GM23338 (cell line): ENCODE results near the gene AKR7A3.

Experiments
- CTCF ChIP-seq, 2 experiments: fragments of 200-600 bp in 1 of 2; sonication (generic) in 1 of 2; conservative IDR thresholded peaks; 2 replicates each; pipeline versions ENCODE4 v1.5.1 to v1.6.1; 2016 to 2017; ENCODE audit warnings: antibody characterized with exemption in 2 of 2, low read depth in 2 of 2, mild to moderate bottlenecking in 2 of 2, moderate library complexity in 1 of 2
- EZH2 ChIP-seq: fragments of 200-600 bp; sonication (generic); IDR thresholded peaks from one replicate; pipeline ENCODE4 v1.8.0; 2017; ENCODE audit warnings: antibody characterized with exemption, mild to moderate bottlenecking, low read depth; ENCODE audit not compliant: unreplicated experiment
- EZH2phosphoT487 ChIP-seq: fragments of 200-600 bp; sonication (generic); IDR thresholded peaks from one replicate; pipeline ENCODE4 v1.8.1; 2018; ENCODE audit warnings: antibody characterized with exemption; ENCODE audit not compliant: unreplicated experiment
- POLR2AphosphoS5 ChIP-seq: IDR thresholded peaks from 2 replicates; pipeline ENCODE4 v1.6.1; 2016; ENCODE audit warnings: antibody characterized with exemption, low read depth
- ZNF114 ChIP-seq: fragments of 250-450 bp; sonication (Bioruptor Pico); IDR thresholded peaks from 2 replicates; pipeline ENCODE4 v1.5.0; 2020; ENCODE audit warnings: mild to moderate bottlenecking, moderate library complexity

- no peak for TF ChIP-seq ZNF114
- TF ChIP-seq CTCF (conservative IDR thresholded peaks at IDR 0.05; ENCODE audit: low read depth in 2 of 2), result no peak
- no peak for TF ChIP-seq EZH2phosphoT487
- no peak for TF ChIP-seq POLR2AphosphoS5
- no peak for TF ChIP-seq EZH2
These were observed 48.7 kb downstream of the AKR7A3 start for GRCh38 chr1:19239876-19240275.
